ENCODE results near the gene PCDHA8.

GRCh38 chr5:140882591-140882899 lies 41.6 kb downstream of the PCDHA8 start:
- TF ChIP-seq EZH2 (IDR thresholded peaks at IDR 0.05; ENCODE audit: borderline replicate concordance, low read depth, low read length) (no peak), SPI1 (IDR thresholded peaks at IDR 0.05; ENCODE audit: borderline replicate concordance, low read depth, low read length) (no peak), SP1 (CRISPR knock-in tag; IDR thresholded peaks at IDR 0.05) (no peak), ZNF764 (CRISPR knock-in tag; IDR thresholded peaks at IDR 0.05; ENCODE audit: low read depth) (no peak), CTCF (IDR thresholded peaks at IDR 0.05 in 2 of 3, conservative IDR thresholded peaks at IDR 0.05 in 1 of 3; ENCODE audit: insufficient read depth in 2 of 3, low read depth in 1 of 3, low read length in 3 of 3) (peak in 1 of 3 experiments; percentile 15; a peak in 1 of 6 replicates), TRIM28 (IDR thresholded peaks at IDR 0.05) (no peak), POLR2A (conservative IDR thresholded peaks at IDR 0.05) (no peak), KDM1A (IDR thresholded peaks at IDR 0.05) (no peak), NRF1 (conservative IDR thresholded peaks at IDR 0.05 in 1 of 2, IDR thresholded peaks at IDR 0.05 in 1 of 2) (no peak), POLR2H (tag; IDR thresholded peaks at IDR 0.05; ENCODE audit: low read depth) (no peak)
